GM23338 (cell line): ENCODE data around the gene TIMM29. TPM values are rescaled to one million over a fixed set of nuclear protein-coding genes. Genes with fewer than 3 reads are reported as not detected.

Experiments
- ATAC-seq: fragments of 200-7000 bp; cut with Tn5 transposase; 3 replicates; pipeline ENCODE4 v1.9.1; 2020
- DNase-seq: peaks from one replicate; pipeline ENCODE4 v3.0.0-alpha.2; 2015; ENCODE audit warnings: low spot score
- H2AFZ ChIP-seq: fragments of 200-600 bp; sonication (generic); 2 replicates; pipeline ENCODE4 v1.8.0; 2016; ENCODE audit warnings: antibody characterized with exemption, mild to moderate bottlenecking, moderate library complexity
- H3F3A ChIP-seq: fragments of 200-600 bp; sonication (generic); replicated peaks from 2 replicates; pipeline ENCODE4 v1.8.0; 2017; ENCODE audit warnings: antibody characterized with exemption, mixed run types, low read depth
- H3K27ac ChIP-seq: fragments of 200-600 bp; sonication (generic); 2 replicates; pipeline ENCODE4 v1.6.1; 2016; ENCODE audit warnings: low read depth
- H3K27me3 ChIP-seq: fragments of 200-600 bp; sonication (generic); 2 replicates; pipeline ENCODE4 v1.8.0; 2016; ENCODE audit warnings: mild to moderate bottlenecking, mixed run types, moderate library complexity; ENCODE audit not compliant: insufficient read depth
- H3K36me3 ChIP-seq: fragments of 200-600 bp; sonication (generic); 2 replicates; pipeline ENCODE4 v1.8.0; 2016; ENCODE audit warnings: mild to moderate bottlenecking; ENCODE audit not compliant: insufficient read depth
- H3K4me1 ChIP-seq: fragments of 200-600 bp; sonication (generic); 2 replicates; pipeline ENCODE4 v1.8.0; 2016; ENCODE audit warnings: mild to moderate bottlenecking, moderate library complexity; ENCODE audit not compliant: insufficient read depth
- H3K4me2 ChIP-seq: fragments of 200-600 bp; sonication (generic); 2 replicates; pipeline ENCODE4 v1.7.1; 2017; ENCODE audit warnings: mixed run types
- H3K4me3 ChIP-seq: fragments of 200-600 bp; sonication (generic); 2 replicates; pipeline ENCODE4 v1.6.1; 2016; ENCODE audit warnings: mixed run types
- H3K79me2 ChIP-seq: fragments of 200-600 bp; sonication (generic); replicated peaks from 2 replicates; pipeline ENCODE4 v1.8.0; 2017; ENCODE audit warnings: mild to moderate bottlenecking; ENCODE audit not compliant: insufficient read depth
- H3K9me2 ChIP-seq: fragments of 200-600 bp; sonication (generic); 2 replicates; pipeline ENCODE4 v1.8.0; 2017; ENCODE audit not compliant: insufficient read depth
- H4K20me1 ChIP-seq: fragments of 200-600 bp; sonication (generic); replicated peaks from 2 replicates; pipeline ENCODE4 v1.8.0; 2017; ENCODE audit warnings: mild to moderate bottlenecking; ENCODE audit not compliant: insufficient read depth
- H3K27ac Mint-ChIP-seq: 2 replicates; pipeline ENCODE4 v1.8.0; 2020; ENCODE audit warnings: inconsistent platforms, mild to moderate bottlenecking, moderate library complexity, mixed read lengths
- H3K27me3 Mint-ChIP-seq: 3 replicates; pipeline ENCODE4 v1.8.0; 2022; ENCODE audit warnings: low read depth, mild to moderate bottlenecking, moderate library complexity, mixed read lengths, inconsistent platforms; ENCODE audit not compliant: insufficient read depth, poor library complexity
- H3K36me3 Mint-ChIP-seq: 3 replicates; pipeline ENCODE4 v1.8.0; 2021; ENCODE audit warnings: low read depth, mild to moderate bottlenecking, inconsistent platforms, moderate library complexity, mixed read lengths
- H3K4me1 Mint-ChIP-seq: 3 replicates; pipeline ENCODE4 v1.8.0; 2020; ENCODE audit warnings: mild to moderate bottlenecking, inconsistent platforms, mixed read lengths
- H3K4me3 Mint-ChIP-seq: 3 replicates; pipeline ENCODE4 v1.8.0; 2021; ENCODE audit warnings: moderate library complexity, mild to moderate bottlenecking, inconsistent platforms, mixed read lengths
- H3K9me3 Mint-ChIP-seq: 3 replicates; pipeline ENCODE4 v1.8.0; 2020; ENCODE audit warnings: moderate library complexity, mild to moderate bottlenecking, inconsistent platforms, mixed read lengths
- CREB1 ChIP-seq: fragments of 250-450 bp; sonication (Bioruptor Pico); IDR thresholded peaks from 2 replicates; pipeline ENCODE4 v1.5.0; 2020; ENCODE audit warnings: low read depth, mild to moderate bottlenecking, moderate library complexity
- ETS1 ChIP-seq: IDR thresholded peaks from 2 replicates; pipeline ENCODE4 v1.6.1; 2016; ENCODE audit warnings: antibody characterized with exemption
- EZH2 ChIP-seq: fragments of 200-600 bp; sonication (generic); IDR thresholded peaks from one replicate; pipeline ENCODE4 v1.8.0; 2017; ENCODE audit warnings: antibody characterized with exemption, mild to moderate bottlenecking, low read depth; ENCODE audit not compliant: unreplicated experiment
- EZH2phosphoT487 ChIP-seq: fragments of 200-600 bp; sonication (generic); IDR thresholded peaks from one replicate; pipeline ENCODE4 v1.8.1; 2018; ENCODE audit warnings: antibody characterized with exemption; ENCODE audit not compliant: unreplicated experiment
- JUNB ChIP-seq: IDR thresholded peaks from one replicate; pipeline ENCODE4 v1.6.1; 2016; ENCODE audit warnings: antibody characterized with exemption; ENCODE audit not compliant: unreplicated experiment
- NANOG ChIP-seq: IDR thresholded peaks from 2 replicates; pipeline ENCODE4 v1.6.1; 2016; ENCODE audit warnings: antibody characterized with exemption, borderline replicate concordance
- POLR2AphosphoS5 ChIP-seq: IDR thresholded peaks from 2 replicates; pipeline ENCODE4 v1.6.1; 2016; ENCODE audit warnings: antibody characterized with exemption, low read depth
- STAT1 ChIP-seq: IDR thresholded peaks from one replicate; pipeline ENCODE4 v1.6.1; 2016; ENCODE audit warnings: antibody characterized with exemption; ENCODE audit not compliant: unreplicated experiment
- ZNF331 ChIP-seq: fragments of 250-450 bp; sonication (Bioruptor Pico); IDR thresholded peaks from 2 replicates; pipeline ENCODE4 v1.5.0; 2020; ENCODE audit warnings: low read depth, mild to moderate bottlenecking, moderate library complexity
- polyA plus RNA-seq: library from polyadenylated mRNA; unstranded; fragments of >200 nt; fragmentation: Nextera tagmentation; extraction: Ambion mirVana; gene quantifications from 2 replicates; pipeline ENCODE4 v1.2.1, GENCODE V29; 2016
- total RNA-seq: library from RNA; depleted of rRNA; stranded (reverse); fragments of >200 nt; shearing (Covaris generic); gene quantifications from 2 replicates; pipeline ENCODE4 v1.2.3, GENCODE V29; 2014
- TF ChIP-seq, protein P1 (sequence below): IDR thresholded peaks from one replicate; pipeline ENCODE4 v1.6.1; 2018; ENCODE audit warnings: antibody characterized with exemption; ENCODE audit not compliant: unreplicated experiment
- TF ChIP-seq, protein P2 (sequence below), 2 experiments: fragments of 200-600 bp in 1 of 2; sonication (generic) in 1 of 2; conservative IDR thresholded peaks; 2 replicates each; pipeline versions ENCODE4 v1.5.1 to v1.6.1; 2016 to 2017; ENCODE audit warnings: antibody characterized with exemption in 2 of 2, low read depth in 2 of 2, mild to moderate bottlenecking in 2 of 2, moderate library complexity in 1 of 2

Gene TIMM29
- total and polyA plus RNA-seq, 2 experiments from 2014 or later: 24.1 to 60.7 TPM

DNA sequence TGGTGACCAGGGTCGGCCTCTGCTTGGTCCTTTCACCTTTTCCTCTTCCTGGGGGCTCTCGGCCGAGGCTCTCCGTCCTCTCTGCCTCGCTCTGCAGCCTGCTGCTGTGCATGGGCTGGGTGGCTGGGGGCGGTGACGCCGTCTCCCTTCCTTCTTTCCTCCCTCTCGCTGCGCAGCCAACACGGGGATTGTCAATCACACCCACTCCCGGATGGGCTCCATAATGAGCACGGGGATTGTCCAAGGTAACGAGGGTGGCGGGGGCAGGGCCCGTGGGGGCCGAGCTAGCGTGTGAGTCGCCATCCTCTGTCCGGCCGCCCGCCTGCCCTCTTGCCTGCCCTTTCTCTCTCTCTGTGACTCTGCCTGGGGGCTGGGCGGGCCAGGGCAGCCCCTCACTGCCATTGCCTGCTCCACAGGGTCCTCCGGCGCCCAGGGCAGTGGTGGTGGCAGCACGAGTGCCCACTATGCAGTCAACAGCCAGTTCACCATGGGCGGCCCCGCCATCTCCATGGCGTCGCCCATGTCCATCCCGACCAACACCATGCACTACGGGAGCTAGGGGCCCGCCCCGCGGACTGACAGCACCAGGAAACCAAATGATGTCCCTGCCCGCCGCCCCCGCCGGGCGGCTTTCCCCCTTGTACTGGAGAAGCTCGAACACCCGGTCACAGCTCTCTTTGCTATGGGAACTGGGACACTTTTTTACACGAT, 7.3 kb upstream of the TIMM29 start:
- no peak overlapping the region for H3K4me3 ChIP-seq
- Mint-ChIP-seq H3K4me3 (no peak overlapping the region), H3K4me1 (no peaks in the 10 kb centered on the region; the same call in 2 of the 3 replicates), H3K36me3 (peaks cover 52% of the 10 kb centered on the region), H3K27ac (no peak overlapping the region), H3K27me3 (peaks cover 28% of the 10 kb centered on the region), H3K9me3 (no peaks in the 10 kb centered on the region)
- H3K36me3 ChIP-seq: no peaks in the 10 kb centered on the region
- no peaks in the 10 kb centered on the region for H3K27me3 ChIP-seq
- H3K9me2 ChIP-seq: no peaks in the 10 kb centered on the region
- no peak overlapping the region for H3K4me2 ChIP-seq
- no peak overlapping the region for H3K27ac ChIP-seq
- H3K79me2 ChIP-seq: no peaks in the 10 kb centered on the region
- ATAC-seq (no peak), DNase-seq (no peak)
- no peak for TF ChIP-seq CREB1
- TF ChIP-seq POLR2AphosphoS5: peak; percentile 34; the same call in 1 of the 2 replicates
- no peak overlapping the region for H2AFZ ChIP-seq
- H3K4me1 ChIP-seq: no peaks in the 10 kb centered on the region
- peaks cover 11% of the 10 kb centered on the region; the same call in 1 of the 2 replicates for H3F3A ChIP-seq
- no peaks in the 10 kb centered on the region for H4K20me1 ChIP-seq

GRCh38 chr19:10921910-10922637, 6.5 kb upstream of the TIMM29 start:
- H3K27ac Mint-ChIP-seq: no peak overlapping the region
- Histone ChIP-seq H4K20me1 (no peaks in the 10 kb centered on the region), H3K79me2 (no peaks in the 10 kb centered on the region), H2AFZ (no peak overlapping the region), H3K27me3 (no peaks in the 10 kb centered on the region), H3K36me3 (no peaks in the 10 kb centered on the region), H3K4me2 (no peak overlapping the region), H3K4me3 (no peak overlapping the region), H3K9me2 (no peaks in the 10 kb centered on the region), H3K27ac (0 out of 2 replicates have a peak overlapping the region, but pooled peaks have one; percentile 50), H3K4me1 (no peaks in the 10 kb centered on the region), H3F3A (0 out of 2 replicates have a peak, but pooled peaks cover 10% of the 10 kb centered on the region)
- TF ChIP-seq ETS1 (no peak), ZNF331 (no peak), JUNB (no peak), NANOG (no peak), EZH2 (no peak), STAT1 (no peak), EZH2phosphoT487 (no peak), CREB1 (no peak)
- TF ChIP-seq, protein P1, sequence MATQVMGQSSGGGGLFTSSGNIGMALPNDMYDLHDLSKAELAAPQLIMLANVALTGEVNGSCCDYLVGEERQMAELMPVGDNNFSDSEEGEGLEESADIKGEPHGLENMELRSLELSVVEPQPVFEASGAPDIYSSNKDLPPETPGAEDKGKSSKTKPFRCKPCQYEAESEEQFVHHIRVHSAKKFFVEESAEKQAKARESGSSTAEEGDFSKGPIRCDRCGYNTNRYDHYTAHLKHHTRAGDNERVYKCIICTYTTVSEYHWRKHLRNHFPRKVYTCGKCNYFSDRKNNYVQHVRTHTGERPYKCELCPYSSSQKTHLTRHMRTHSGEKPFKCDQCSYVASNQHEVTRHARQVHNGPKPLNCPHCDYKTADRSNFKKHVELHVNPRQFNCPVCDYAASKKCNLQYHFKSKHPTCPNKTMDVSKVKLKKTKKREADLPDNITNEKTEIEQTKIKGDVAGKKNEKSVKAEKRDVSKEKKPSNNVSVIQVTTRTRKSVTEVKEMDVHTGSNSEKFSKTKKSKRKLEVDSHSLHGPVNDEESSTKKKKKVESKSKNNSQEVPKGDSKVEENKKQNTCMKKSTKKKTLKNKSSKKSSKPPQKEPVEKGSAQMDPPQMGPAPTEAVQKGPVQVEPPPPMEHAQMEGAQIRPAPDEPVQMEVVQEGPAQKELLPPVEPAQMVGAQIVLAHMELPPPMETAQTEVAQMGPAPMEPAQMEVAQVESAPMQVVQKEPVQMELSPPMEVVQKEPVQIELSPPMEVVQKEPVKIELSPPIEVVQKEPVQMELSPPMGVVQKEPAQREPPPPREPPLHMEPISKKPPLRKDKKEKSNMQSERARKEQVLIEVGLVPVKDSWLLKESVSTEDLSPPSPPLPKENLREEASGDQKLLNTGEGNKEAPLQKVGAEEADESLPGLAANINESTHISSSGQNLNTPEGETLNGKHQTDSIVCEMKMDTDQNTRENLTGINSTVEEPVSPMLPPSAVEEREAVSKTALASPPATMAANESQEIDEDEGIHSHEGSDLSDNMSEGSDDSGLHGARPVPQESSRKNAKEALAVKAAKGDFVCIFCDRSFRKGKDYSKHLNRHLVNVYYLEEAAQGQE: no peak
- TF ChIP-seq, protein P2, sequence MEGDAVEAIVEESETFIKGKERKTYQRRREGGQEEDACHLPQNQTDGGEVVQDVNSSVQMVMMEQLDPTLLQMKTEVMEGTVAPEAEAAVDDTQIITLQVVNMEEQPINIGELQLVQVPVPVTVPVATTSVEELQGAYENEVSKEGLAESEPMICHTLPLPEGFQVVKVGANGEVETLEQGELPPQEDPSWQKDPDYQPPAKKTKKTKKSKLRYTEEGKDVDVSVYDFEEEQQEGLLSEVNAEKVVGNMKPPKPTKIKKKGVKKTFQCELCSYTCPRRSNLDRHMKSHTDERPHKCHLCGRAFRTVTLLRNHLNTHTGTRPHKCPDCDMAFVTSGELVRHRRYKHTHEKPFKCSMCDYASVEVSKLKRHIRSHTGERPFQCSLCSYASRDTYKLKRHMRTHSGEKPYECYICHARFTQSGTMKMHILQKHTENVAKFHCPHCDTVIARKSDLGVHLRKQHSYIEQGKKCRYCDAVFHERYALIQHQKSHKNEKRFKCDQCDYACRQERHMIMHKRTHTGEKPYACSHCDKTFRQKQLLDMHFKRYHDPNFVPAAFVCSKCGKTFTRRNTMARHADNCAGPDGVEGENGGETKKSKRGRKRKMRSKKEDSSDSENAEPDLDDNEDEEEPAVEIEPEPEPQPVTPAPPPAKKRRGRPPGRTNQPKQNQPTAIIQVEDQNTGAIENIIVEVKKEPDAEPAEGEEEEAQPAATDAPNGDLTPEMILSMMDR (conservative IDR thresholded peaks at IDR 0.05; ENCODE audit: low read depth in 2 of 2): no peak
- ATAC-seq (peak; percentile 36), DNase-seq (peak; percentile 45)
- H3K27me3 Mint-ChIP-seq: peaks cover 28% of the 10 kb centered on the region
- H3K4me1 Mint-ChIP-seq: no peaks in the 10 kb centered on the region; the same call in 2 of the 3 replicates
- H3K4me3 Mint-ChIP-seq: no peak overlapping the region
- peaks cover 52% of the 10 kb centered on the region for H3K36me3 Mint-ChIP-seq
- no peaks in the 10 kb centered on the region for H3K9me3 Mint-ChIP-seq
